Measurements from ENCODE around the gene IRF2BP1. TPM values are rescaled to one million over a fixed set of nuclear protein-coding genes. Genes with fewer than 3 reads are reported as not detected.

IRF2BP1 gene
- polyA plus RNA-seq, 1 experiment: 11.9 TPM

DNA sequence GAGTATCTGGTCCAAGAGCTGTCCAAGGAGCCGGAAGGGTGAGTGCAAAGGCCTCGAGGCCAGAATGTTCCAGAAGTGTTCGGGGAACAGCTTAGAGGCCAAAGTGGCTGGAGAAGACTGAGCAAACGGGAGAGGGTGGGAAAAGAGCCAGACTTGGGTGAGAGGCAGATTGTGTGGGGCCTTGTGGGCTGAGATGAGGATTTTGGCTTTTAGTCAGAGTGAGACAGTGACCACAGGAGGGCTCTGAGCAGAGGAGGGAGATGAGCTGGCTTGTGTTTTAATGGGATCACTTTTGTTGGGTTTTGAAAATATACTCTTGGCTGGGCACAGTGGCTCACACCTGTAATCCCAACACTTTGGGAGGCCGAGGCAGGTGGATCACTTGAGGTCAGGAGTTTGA lies 23.0 kb upstream of the IRF2BP1 start:
- DNase-seq (ENCODE audit: low read depth): no peak
- ChIA-PET CTCF (interaction anchor here (2.1 kb wide), 1 partner anchor 8 kb away, joined by 4 read pairs; no protein-coding TSS in a partner anchor), POLR2A (no interaction called here)
- H3K36me3 ChIP-seq (ENCODE audit: control insufficient read depth, insufficient read depth, low read length): no peaks in the 10 kb centered on the region
- no peak overlapping the region for H3K4me3 ChIP-seq (ENCODE audit: low read depth, low read length)
- peaks cover 7% of the 10 kb centered on the region; the same call in 1 of the 2 replicates for H3K27me3 ChIP-seq (ENCODE audit: control insufficient read depth, insufficient read depth, low read length)
- TF ChIP-seq, protein P1, sequence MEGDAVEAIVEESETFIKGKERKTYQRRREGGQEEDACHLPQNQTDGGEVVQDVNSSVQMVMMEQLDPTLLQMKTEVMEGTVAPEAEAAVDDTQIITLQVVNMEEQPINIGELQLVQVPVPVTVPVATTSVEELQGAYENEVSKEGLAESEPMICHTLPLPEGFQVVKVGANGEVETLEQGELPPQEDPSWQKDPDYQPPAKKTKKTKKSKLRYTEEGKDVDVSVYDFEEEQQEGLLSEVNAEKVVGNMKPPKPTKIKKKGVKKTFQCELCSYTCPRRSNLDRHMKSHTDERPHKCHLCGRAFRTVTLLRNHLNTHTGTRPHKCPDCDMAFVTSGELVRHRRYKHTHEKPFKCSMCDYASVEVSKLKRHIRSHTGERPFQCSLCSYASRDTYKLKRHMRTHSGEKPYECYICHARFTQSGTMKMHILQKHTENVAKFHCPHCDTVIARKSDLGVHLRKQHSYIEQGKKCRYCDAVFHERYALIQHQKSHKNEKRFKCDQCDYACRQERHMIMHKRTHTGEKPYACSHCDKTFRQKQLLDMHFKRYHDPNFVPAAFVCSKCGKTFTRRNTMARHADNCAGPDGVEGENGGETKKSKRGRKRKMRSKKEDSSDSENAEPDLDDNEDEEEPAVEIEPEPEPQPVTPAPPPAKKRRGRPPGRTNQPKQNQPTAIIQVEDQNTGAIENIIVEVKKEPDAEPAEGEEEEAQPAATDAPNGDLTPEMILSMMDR (IDR thresholded peaks at IDR 0.05; ENCODE audit: insufficient read depth, low read depth, low read length): no peak

DNA sequence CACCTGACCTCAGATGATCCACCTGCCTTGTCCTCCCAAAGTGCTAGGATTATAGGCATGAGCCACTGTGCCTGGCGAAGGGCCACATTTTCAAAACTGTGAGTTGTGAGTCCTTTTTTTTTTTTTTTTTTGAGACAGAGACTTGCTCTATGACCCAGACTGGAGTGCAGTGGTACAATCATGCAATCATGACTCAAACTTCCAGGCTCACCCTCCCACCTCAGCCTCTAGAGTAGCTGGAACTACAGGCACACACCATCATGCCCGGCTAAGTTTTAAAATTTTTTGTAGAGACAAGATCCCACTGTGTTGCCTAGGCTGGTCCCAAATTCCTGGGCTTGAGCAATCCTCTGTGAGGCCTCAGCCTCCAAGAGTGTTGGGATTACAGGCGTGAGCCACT lies 20.3 kb upstream of the IRF2BP1 start:
- DNase-seq (ENCODE audit: low read depth): no peak
- no peak overlapping the region for H3K4me3 ChIP-seq (ENCODE audit: low read depth, low read length)
- ChIA-PET CTCF (no interaction called here), POLR2A (no interaction called here)
- TF ChIP-seq, protein P1 (IDR thresholded peaks at IDR 0.05; ENCODE audit: insufficient read depth, low read depth, low read length): no peak
- H3K27me3 ChIP-seq (ENCODE audit: control insufficient read depth, insufficient read depth, low read length): peaks cover 7% of the 10 kb centered on the region; the same call in 1 of the 2 replicates
- no peaks in the 10 kb centered on the region for H3K36me3 ChIP-seq (ENCODE audit: control insufficient read depth, insufficient read depth, low read length)

DNA sequence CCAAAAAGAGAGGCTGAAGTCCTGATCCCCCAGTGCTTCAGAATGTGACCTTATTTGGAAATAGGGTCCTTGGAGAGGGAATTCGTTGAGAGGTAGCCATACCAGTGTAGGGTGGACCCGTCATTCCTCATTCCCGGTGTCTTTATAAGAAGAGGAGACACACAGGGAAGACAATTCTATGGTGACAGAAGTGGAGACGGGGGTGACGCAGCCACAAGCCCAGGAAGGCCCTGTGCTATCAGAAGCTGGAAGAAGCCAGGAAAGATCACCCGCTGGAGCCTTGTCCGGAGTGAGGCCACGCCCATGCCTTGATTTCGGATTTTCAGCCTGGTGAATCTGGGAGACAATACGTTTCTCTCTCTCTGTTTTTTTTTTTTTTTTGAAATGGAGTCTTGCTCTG lies 19.1 kb upstream of the IRF2BP1 start:
- TF ChIP-seq, protein P1 (IDR thresholded peaks at IDR 0.05; ENCODE audit: insufficient read depth, low read depth, low read length): no peak
- Histone ChIP-seq H3K4me3 (ENCODE audit: low read depth, low read length) (no peak overlapping the region), H3K27me3 (ENCODE audit: control insufficient read depth, insufficient read depth, low read length) (peaks cover 6% of the 10 kb centered on the region; the same call in 1 of the 2 replicates), H3K36me3 (ENCODE audit: control insufficient read depth, insufficient read depth, low read length) (no peaks in the 10 kb centered on the region)
- ChIA-PET CTCF (no interaction called here), POLR2A (no interaction called here)
- DNase-seq (ENCODE audit: low read depth): no peak

DNA sequence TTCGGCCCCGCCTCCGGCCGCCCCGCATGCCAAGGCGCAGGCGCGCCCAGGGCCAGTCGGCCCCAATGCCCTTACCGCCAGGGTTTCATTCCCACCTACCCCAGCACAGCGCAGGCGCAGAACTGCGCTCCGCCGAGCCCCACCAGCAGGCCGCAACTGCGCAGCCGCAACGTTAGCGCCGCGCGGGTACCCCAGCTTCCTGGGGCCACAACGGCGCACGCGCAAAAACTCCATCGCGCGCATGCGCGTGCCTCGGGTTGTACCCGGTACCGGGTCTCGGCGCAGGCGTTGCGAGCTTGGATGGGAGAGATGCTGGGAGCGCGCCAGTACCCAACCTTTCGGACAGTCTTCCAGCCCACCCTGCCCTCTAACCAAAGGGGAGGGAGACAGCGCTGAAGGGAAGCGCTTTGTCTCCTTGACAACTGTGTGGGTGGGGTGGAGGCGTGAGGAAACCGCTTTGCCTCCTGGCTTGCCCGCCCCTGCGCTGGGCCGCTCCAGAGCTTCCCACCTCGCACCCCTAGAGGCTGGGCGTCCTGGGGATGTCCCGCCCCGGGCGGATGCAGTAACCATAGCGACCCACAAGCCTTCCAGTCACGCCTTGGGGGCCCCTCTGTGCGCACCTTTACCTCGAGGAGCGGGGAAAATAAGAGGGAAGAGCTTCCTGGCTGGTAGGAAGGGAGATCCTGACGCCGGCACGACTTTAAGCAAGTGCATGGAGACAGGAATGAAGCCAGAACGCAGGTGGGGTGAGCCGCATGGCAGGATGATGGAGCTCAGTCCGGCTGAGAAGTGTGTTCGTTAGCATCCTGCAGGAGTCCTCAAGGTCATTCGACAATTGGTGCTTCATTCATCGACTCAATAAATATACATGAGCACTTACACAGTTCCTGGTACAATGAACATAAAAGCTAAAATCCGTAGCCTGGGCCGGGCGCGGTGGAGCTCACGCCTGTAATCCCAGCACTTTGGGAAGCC lies 17.0 kb upstream of the IRF2BP1 start:
- TF ChIP-seq, protein P1 (IDR thresholded peaks at IDR 0.05; ENCODE audit: insufficient read depth, low read depth, low read length): no peak
- Histone ChIP-seq H3K36me3 (ENCODE audit: control insufficient read depth, insufficient read depth, low read length) (peaks cover 3% of the 10 kb centered on the region), H3K27me3 (ENCODE audit: control insufficient read depth, insufficient read depth, low read length) (0 out of 2 replicates have a peak, but pooled peaks cover 3% of the 10 kb centered on the region), H3K4me3 (ENCODE audit: low read depth, low read length) (peak overlapping the region; percentile 64)
- DNase-seq (ENCODE audit: low read depth): peak; percentile 81
- CTCF ChIA-PET: interaction anchor here (0.6 to 2.3 kb wide), 5 partner anchors 13 to 1252 kb away, joined by 3 to 5 read pairs (median 3); partner anchors contain the start of gene IRF2BP1
- POLR2A ChIA-PET: interaction anchor here (0.6 kb wide), 1 partner anchor 1259 kb away, joined by 4 read pairs; the partner anchor contains the start of gene PVR

Data from BJ (cell line).